Keratinocyte (primary cell): ENCODE results near the gene BAG3.

Experiments
- EZH2 ChIP-seq: IDR thresholded peaks from one replicate; pipeline ENCODE4 v1.6.1; 2012; ENCODE audit warnings: inconsistent platforms, mild to moderate bottlenecking, low read length, moderate library complexity
- TF ChIP-seq, protein P1 (sequence below), 3 experiments: IDR thresholded peaks in 1 of 3; conservative IDR thresholded peaks in 1 of 3; optimal IDR thresholded peaks in 1 of 3; 2 replicates in 2 of 3; 3 replicates in 1 of 3; pipeline versions ENCODE3 to v1.5.1; 2011; ENCODE audit warnings: low read length in 3 of 3, mild to moderate bottlenecking in 3 of 3, moderate library complexity in 2 of 3, control low read depth in 1 of 3, inconsistent platforms in 1 of 3; ENCODE audit not compliant: insufficient read depth in 2 of 3; ENCODE audit errors: extremely low read depth in 1 of 3

- TF ChIP-seq, protein P1, sequence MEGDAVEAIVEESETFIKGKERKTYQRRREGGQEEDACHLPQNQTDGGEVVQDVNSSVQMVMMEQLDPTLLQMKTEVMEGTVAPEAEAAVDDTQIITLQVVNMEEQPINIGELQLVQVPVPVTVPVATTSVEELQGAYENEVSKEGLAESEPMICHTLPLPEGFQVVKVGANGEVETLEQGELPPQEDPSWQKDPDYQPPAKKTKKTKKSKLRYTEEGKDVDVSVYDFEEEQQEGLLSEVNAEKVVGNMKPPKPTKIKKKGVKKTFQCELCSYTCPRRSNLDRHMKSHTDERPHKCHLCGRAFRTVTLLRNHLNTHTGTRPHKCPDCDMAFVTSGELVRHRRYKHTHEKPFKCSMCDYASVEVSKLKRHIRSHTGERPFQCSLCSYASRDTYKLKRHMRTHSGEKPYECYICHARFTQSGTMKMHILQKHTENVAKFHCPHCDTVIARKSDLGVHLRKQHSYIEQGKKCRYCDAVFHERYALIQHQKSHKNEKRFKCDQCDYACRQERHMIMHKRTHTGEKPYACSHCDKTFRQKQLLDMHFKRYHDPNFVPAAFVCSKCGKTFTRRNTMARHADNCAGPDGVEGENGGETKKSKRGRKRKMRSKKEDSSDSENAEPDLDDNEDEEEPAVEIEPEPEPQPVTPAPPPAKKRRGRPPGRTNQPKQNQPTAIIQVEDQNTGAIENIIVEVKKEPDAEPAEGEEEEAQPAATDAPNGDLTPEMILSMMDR (optimal IDR thresholded peaks at IDR 0.05 in 1 of 3, IDR thresholded peaks at IDR 0.05 in 1 of 3, conservative IDR thresholded peaks at IDR 0.05 in 1 of 3; ENCODE audit: extremely low read depth in 1 of 3, insufficient read depth in 2 of 3, low read length in 3 of 3) = no peak
- TF ChIP-seq EZH2 = no peak
Measured at GRCh38 chr10:119656760-119657159, 5.6 kb downstream of the BAG3 start.
